Subcutaneous adipose tissue (tissue), 4 donors: Measurements from ENCODE around the gene MYB. TPM values are rescaled to one million over a fixed set of nuclear protein-coding genes. Genes with fewer than 3 reads are reported as not detected.

Experiments
- CTCF ChIP-seq: fragments of 450-650 bp; IDR thresholded peaks from one replicate; pipeline ENCODE4 v1.5.1; 2016; ENCODE audit warnings: low read depth, mild to moderate bottlenecking, control low read depth, antibody characterized with exemption, moderate library complexity
- total RNA-seq, 4 donors: library from RNA; depleted of rRNA; stranded (reverse); fragments of >200 nt; gene quantifications; one replicate each; pipeline ENCODE4 v1.1.0, GENCODE V29; 2016

The MYB gene
- total RNA-seq, 4 donors from 2014 or later: 0.33 to 2.2 (median 0.68) TPM; not detected in 1

GRCh38 chr6:135168766-135169165 is 12.3 kb upstream of the MYB start:
- no peak for TF ChIP-seq CTCF

- no peak for TF ChIP-seq CTCF
These were observed 10.9 kb upstream of the MYB start for GRCh38 chr6:135170238-135170637.

GRCh38 chr6:135170849-135171248 is 10.3 kb upstream of the MYB start:
- TF ChIP-seq CTCF: no peak

GRCh38 chr6:135173242-135173988 is 7.7 kb upstream of the MYB start:
- TF ChIP-seq CTCF: no peak

GRCh38 chr6:135173989-135174484 is 7.1 kb upstream of the MYB start:
- no peak for TF ChIP-seq CTCF

- TF ChIP-seq CTCF: no peak
These were observed 5.0 kb upstream of the MYB start for GRCh38 chr6:135176058-135176457.

- TF ChIP-seq CTCF: no peak
These were observed 4.6 kb upstream of the MYB start for GRCh38 chr6:135176464-135176863.
